H9 (cell line): ENCODE results near the gene STARD3. TPM values are rescaled to one million over a fixed set of nuclear protein-coding genes. Genes with fewer than 3 reads are reported as not detected.

ENCODE experiments used
- DNase-seq: peaks from one replicate; pipeline ENCODE4 v3.0.0-alpha.2; 2017
- H2AFZ ChIP-seq: one replicate; pipeline ENCODE4 v1.6.1; 2013; ENCODE audit warnings: mild to moderate bottlenecking, low read length, control low read depth, moderate library complexity
- H2AK5ac ChIP-seq: 2 replicates; pipeline ENCODE4 v1.6.1; 2013; ENCODE audit warnings: low read length, control low read depth, mixed read lengths; ENCODE audit not compliant: insufficient read length
- H2BK120ac ChIP-seq: one replicate; pipeline ENCODE4 v1.6.1; 2013; ENCODE audit warnings: low read depth, mild to moderate bottlenecking, low read length, control low read depth, inconsistent platforms; ENCODE audit not compliant: poor library complexity, severe bottlenecking
- H2BK12ac ChIP-seq: 2 replicates; pipeline ENCODE4 v1.6.1; 2013; ENCODE audit warnings: low read length, control low read depth, mixed read lengths, low read depth; ENCODE audit not compliant: insufficient read length
- H2BK15ac ChIP-seq: 2 replicates; pipeline ENCODE4 v1.6.1; 2013; ENCODE audit warnings: low read depth, low read length, control low read depth
- H2BK20ac ChIP-seq: one replicate; pipeline ENCODE4 v1.6.1; 2013; ENCODE audit warnings: low read depth, mild to moderate bottlenecking, low read length, control low read depth, inconsistent platforms; ENCODE audit not compliant: poor library complexity, severe bottlenecking
- H2BK5ac ChIP-seq: 2 replicates; pipeline ENCODE4 v1.6.1; 2013; ENCODE audit warnings: low read length, control low read depth, mixed read lengths; ENCODE audit not compliant: insufficient read length
- H3K14ac ChIP-seq: 2 replicates; pipeline ENCODE4 v1.6.1; 2013; ENCODE audit warnings: low read length, control low read depth; ENCODE audit not compliant: insufficient read depth
- H3K18ac ChIP-seq: 2 replicates; pipeline ENCODE4 v1.6.1; 2013; ENCODE audit warnings: low read depth, mild to moderate bottlenecking, mixed read lengths, low read length, control low read depth; ENCODE audit not compliant: insufficient read length
- H3K23ac ChIP-seq: 2 replicates; pipeline ENCODE4 v1.6.1; 2013; ENCODE audit warnings: low read length, control low read depth, mixed read lengths, low read depth; ENCODE audit not compliant: insufficient read length
- H3K23me2 ChIP-seq: 2 replicates; pipeline ENCODE4 v1.6.1; 2013; ENCODE audit warnings: low read depth, mild to moderate bottlenecking, mixed read lengths, low read length, control low read depth; ENCODE audit not compliant: insufficient read length, poor library complexity, severe bottlenecking
- H3K27ac ChIP-seq: 2 replicates; pipeline ENCODE4 v1.5.1; 2013; ENCODE audit warnings: low read length, control low read depth, mixed read lengths, low read depth; ENCODE audit not compliant: insufficient read length
- H3K27me3 ChIP-seq: 2 replicates; pipeline ENCODE4 v1.6.1; 2013; ENCODE audit warnings: low read length, control low read depth, inconsistent platforms; ENCODE audit not compliant: insufficient read depth
- H3K4ac ChIP-seq: 2 replicates; pipeline ENCODE4 v1.6.1; 2013; ENCODE audit warnings: low read depth, mild to moderate bottlenecking, control low read depth, inconsistent platforms, low read length, moderate library complexity
- H3K4me1 ChIP-seq: 2 replicates; pipeline ENCODE4 v1.6.1; 2013; ENCODE audit warnings: low read length, control low read depth, inconsistent platforms; ENCODE audit not compliant: insufficient read depth
- H3K4me2 ChIP-seq: 2 replicates; pipeline ENCODE4 v1.6.1; 2013; ENCODE audit warnings: low read length, control low read depth, mixed read lengths; ENCODE audit not compliant: insufficient read length, insufficient read depth
- H3K56ac ChIP-seq: 2 replicates; pipeline ENCODE4 v1.6.1; 2013; ENCODE audit warnings: low read depth, mild to moderate bottlenecking, mixed read lengths, low read length, control low read depth; ENCODE audit not compliant: insufficient read length
- H3K79me1 ChIP-seq: 2 replicates; pipeline ENCODE4 v1.6.1; 2013; ENCODE audit warnings: low read depth, mild to moderate bottlenecking, moderate library complexity, low read length, control low read depth, inconsistent platforms; ENCODE audit not compliant: insufficient read depth, poor library complexity, severe bottlenecking
- H3K79me2 ChIP-seq: 2 replicates; pipeline ENCODE4 v1.6.1; 2013; ENCODE audit warnings: low read length, control low read depth, inconsistent platforms; ENCODE audit not compliant: insufficient read depth
- H3K9ac ChIP-seq: 2 replicates; pipeline ENCODE4 v1.6.1; 2013; ENCODE audit warnings: low read length, control low read depth, mixed read lengths; ENCODE audit not compliant: insufficient read length; ENCODE audit errors: extremely low read depth
- H3K9me3 ChIP-seq: one replicate; pipeline ENCODE4 v1.6.1; 2013; ENCODE audit warnings: low read depth, low read length, inconsistent platforms; ENCODE audit not compliant: control insufficient read depth
- H3T11ph ChIP-seq: one replicate; pipeline ENCODE4 v1.6.1; 2013; ENCODE audit warnings: mild to moderate bottlenecking, low read length, control low read depth, inconsistent platforms
- H4K20me1 ChIP-seq: one replicate; pipeline ENCODE4 v1.6.1; 2013; ENCODE audit not compliant: control insufficient read depth, insufficient read length, insufficient read depth
- H4K5ac ChIP-seq: 2 replicates; pipeline ENCODE4 v1.6.1; 2013; ENCODE audit warnings: low read depth, mild to moderate bottlenecking, mixed read lengths, low read length, control low read depth; ENCODE audit not compliant: insufficient read length
- H4K8ac ChIP-seq: replicated peaks from 2 replicates; pipeline ENCODE4 v1.6.1; 2013; ENCODE audit warnings: low read length, control low read depth, mixed read lengths, low read depth; ENCODE audit not compliant: insufficient read length
- H4K91ac ChIP-seq: 2 replicates; pipeline ENCODE4 v1.6.1; 2013; ENCODE audit warnings: low read depth, mild to moderate bottlenecking, moderate library complexity, mixed read lengths, low read length, control low read depth; ENCODE audit not compliant: insufficient read length
- H3K27ac Mint-ChIP-seq, 3 experiments: 2 replicates in 2 of 3; 3 replicates in 1 of 3; pipeline ENCODE4 v1.8.0; 2020 to 2021; ENCODE audit warnings: mixed read lengths in 3 of 3, mild to moderate bottlenecking in 1 of 3, moderate library complexity in 1 of 3
- H3K27me3 Mint-ChIP-seq: 2 replicates; pipeline ENCODE4 v1.8.0; 2021; ENCODE audit warnings: low read depth, mild to moderate bottlenecking, moderate library complexity, mixed read lengths
- H3K36me3 Mint-ChIP-seq, 3 experiments: 2 replicates in 2 of 3; 3 replicates in 1 of 3; pipeline ENCODE4 v1.8.0; 2020 to 2021; ENCODE audit warnings: low read depth in 3 of 3, mixed read lengths in 3 of 3; ENCODE audit not compliant: insufficient read depth in 1 of 3
- H3K4me1 Mint-ChIP-seq, 2 experiments: 2 replicates each; pipeline ENCODE4 v1.8.0; 2020; ENCODE audit warnings: mixed read lengths in 2 of 2
- H3K4me3 Mint-ChIP-seq, 2 experiments: 2 replicates in 1 of 2; 3 replicates in 1 of 2; pipeline ENCODE4 v1.8.0; 2020 to 2021; ENCODE audit warnings: mild to moderate bottlenecking in 2 of 2, mixed read lengths in 2 of 2, moderate library complexity in 1 of 2
- H3K9me3 Mint-ChIP-seq, 2 experiments: 2 replicates in 1 of 2; 3 replicates in 1 of 2; pipeline ENCODE4 v1.8.0; 2020; ENCODE audit warnings: mild to moderate bottlenecking in 2 of 2, mixed read lengths in 2 of 2, moderate library complexity in 1 of 2
- WGBS: extraction: QIAGEN DNeasy Blood & Tissue Kit; methylation state at CpG from one replicate; pipeline ENCODE4 v1.1.7; 2013; ENCODE audit warnings: missing lambda C conversion rate, low lambda C conversion rate, mixed read lengths; ENCODE audit not compliant: insufficient read length; ENCODE audit errors: extremely low coverage; 5-methylcytosine and 5-hydroxymethylcytosine counted together
- total RNA-seq: library from RNA; stranded (reverse); gene quantifications from 2 replicates; pipeline ENCODE4 v1.2.1, GENCODE V29; 2021
- TF ChIP-seq, protein P1 (sequence below): fragments of 200-600 bp; sonication (generic); conservative IDR thresholded peaks from 3 replicates; pipeline ENCODE4 v1.8.0; 2021; ENCODE audit warnings: antibody characterized with exemption, mild to moderate bottlenecking

The STARD3 gene
- total RNA-seq, 1 experiment from 2014 or later: 51.3 TPM

DNA sequence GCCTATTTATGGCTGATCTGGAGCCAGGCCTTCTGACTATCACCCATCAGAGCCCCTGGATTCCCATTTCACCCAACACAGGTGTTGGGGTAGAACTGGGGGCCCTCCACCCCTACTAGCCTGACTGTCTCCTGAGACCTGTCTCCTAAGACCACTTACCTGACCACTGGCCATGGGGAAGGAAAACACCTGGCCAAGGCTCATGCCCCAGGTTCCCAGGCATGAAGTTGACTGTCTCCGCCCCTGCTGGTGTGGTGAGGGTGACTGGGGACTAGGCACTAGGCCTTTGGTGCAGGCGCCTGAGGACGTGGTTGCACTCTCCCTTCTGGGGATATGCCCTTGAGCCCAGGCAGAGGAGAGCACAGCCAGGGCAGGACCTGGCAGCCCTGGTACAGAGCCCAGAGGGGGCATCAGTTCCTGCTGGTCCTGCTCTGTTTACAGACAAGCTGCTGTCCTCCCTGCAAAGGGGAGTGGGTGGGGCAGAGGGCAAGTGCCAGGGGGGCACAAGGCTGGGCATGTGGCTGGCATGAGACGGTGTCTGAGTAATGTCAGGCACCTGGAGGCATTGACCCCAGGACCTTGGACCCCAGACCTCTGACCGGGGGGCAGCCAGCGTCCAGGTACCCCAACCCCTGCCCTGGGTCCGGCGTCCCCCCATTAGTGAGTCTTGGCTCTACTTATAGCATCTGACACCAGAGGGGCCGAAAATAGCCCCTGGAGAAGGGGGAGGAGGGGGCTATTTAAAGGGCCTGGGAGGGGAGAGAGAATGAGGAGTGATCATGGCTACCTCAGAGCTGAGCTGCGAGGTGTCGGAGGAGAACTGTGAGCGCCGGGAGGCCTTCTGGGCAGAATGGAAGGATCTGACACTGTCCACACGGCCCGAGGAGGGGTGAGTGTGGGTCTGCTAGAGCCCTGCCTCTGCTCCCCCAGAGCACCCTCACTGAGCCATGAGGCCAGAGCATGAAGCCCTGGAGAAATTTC lies 27.9 kb downstream of the STARD3 start, which contains the start of gene TCAP:
TCAP (plus strand) TSS at position 769 of the 981 bp plus-strand sequence; CDS start at position 780, 11 bp downstream.
- Histone ChIP-seq H3K79me2 (no peaks in the 10 kb centered on the region), H3K4me1 (peaks cover 6% of the 10 kb centered on the region; the same call in 1 of the 2 replicates), H3K23ac (no peak within 1 kb of the TSS), H3K14ac (no peak within 1 kb of the TSS), H2BK120ac (no peak within 1 kb of the TSS), H2BK5ac (no peak within 1 kb of the TSS), H3K4ac (no peak within 1 kb of the TSS), H4K8ac (no peak within 1 kb of the TSS), H3K79me1 (no peaks in the 10 kb centered on the region), H3K27ac (no peak within 1 kb of the TSS), H2BK15ac (no peak within 1 kb of the TSS), H3K9ac (no peak within 1 kb of the TSS), H3K23me2 (peaks cover 6% of the 10 kb centered on the region), H3K18ac (no peak within 1 kb of the TSS), H2BK12ac (no peak within 1 kb of the TSS), H3T11ph (no peak within 1 kb of the TSS), H3K9me3 (no peaks in the 10 kb centered on the region), H2AK5ac (no peak within 1 kb of the TSS), H3K56ac (no peak within 1 kb of the TSS), H2BK20ac (no peak within 1 kb of the TSS), H3K27me3 (peaks cover 3% of the 10 kb centered on the region; the same call in 1 of the 2 replicates), H3K4me2 (peak within 1 kb of the TSS; percentile 10), H4K5ac (no peak within 1 kb of the TSS), H4K91ac (no peak within 1 kb of the TSS), H2AFZ (no peak within 1 kb of the TSS), H4K20me1 (no peaks in the 10 kb centered on the region)
- TF ChIP-seq, protein P1, sequence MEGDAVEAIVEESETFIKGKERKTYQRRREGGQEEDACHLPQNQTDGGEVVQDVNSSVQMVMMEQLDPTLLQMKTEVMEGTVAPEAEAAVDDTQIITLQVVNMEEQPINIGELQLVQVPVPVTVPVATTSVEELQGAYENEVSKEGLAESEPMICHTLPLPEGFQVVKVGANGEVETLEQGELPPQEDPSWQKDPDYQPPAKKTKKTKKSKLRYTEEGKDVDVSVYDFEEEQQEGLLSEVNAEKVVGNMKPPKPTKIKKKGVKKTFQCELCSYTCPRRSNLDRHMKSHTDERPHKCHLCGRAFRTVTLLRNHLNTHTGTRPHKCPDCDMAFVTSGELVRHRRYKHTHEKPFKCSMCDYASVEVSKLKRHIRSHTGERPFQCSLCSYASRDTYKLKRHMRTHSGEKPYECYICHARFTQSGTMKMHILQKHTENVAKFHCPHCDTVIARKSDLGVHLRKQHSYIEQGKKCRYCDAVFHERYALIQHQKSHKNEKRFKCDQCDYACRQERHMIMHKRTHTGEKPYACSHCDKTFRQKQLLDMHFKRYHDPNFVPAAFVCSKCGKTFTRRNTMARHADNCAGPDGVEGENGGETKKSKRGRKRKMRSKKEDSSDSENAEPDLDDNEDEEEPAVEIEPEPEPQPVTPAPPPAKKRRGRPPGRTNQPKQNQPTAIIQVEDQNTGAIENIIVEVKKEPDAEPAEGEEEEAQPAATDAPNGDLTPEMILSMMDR: no peak
- Mint-ChIP-seq H3K9me3 (no peaks in the 10 kb centered on the region; a peak in 1 of 5 replicates), H3K27me3 (peaks cover 52% of the 10 kb centered on the region), H3K36me3 (peaks cover 4 to 17% (median 11%) of the 10 kb centered on the region in 3 experiments; a peak in 6 of 7 replicates), H3K4me3 (peak within 1 kb of the TSS in 1 of 2 experiments; percentile 69; a peak in 2 of 5 replicates), H3K27ac (peak within 1 kb of the TSS in 1 of 3 experiments; percentile 69; a peak in 1 of 7 replicates), H3K4me1 (peaks cover 33 to 50% of the 10 kb centered on the region in 2 experiments)
- DNase-seq: no peak
- no CpG with 5 or more reads among the region's 15 CpGs for WGBS
